ENCODE data around the gene CTBP2. TPM values are rescaled to one million over a fixed set of nuclear protein-coding genes. Genes with fewer than 3 reads are reported as not detected.
A peak's percentile ranks its signal among the peaks of the same experiment; 100 is the strongest.

Gene CTBP2
- total RNA-seq, 6 experiments from 2014 or later = 70.6 to 86.9 (median 78.8) TPM

DNA sequence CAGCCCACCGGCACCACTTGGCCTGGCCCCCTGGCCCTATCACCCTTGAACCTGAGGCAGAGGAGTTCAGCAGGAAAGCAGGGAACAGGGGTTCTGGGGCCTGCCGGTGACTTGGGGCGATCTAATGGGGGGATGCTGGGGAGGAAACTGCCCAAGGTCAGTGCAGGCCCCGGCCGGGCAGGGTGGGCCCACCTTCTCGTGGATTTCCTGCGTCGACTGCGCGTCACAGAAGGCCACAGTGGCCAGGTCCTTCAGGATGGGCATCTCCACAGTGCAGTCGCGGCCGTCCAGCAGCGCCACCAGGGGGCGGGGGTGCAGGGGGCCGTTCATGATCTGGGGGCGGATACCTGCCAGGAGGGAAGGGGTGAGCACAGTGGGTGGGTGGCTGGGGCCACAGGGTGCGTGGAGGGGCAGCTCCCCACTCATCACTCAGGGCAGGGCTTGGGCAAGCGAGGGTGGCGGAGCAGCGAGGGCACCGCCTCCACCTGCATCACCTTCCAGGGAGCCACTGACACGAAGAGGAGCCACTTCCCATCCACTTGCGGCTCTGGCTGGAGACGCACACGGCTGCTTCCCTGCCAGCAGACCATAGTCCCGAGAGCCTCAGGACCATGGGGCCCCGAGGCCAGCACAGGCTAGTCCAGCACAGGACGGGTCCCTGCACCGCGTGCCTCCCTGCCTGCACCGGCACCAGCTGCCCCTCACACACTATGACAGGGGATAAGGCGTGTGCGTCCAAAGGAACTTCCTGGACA is 157.0 kb downstream of the CTBP2 start:
- DNase-seq = no peak
- H3K4me1 Mint-ChIP-seq (ENCODE audit: low read depth) = peaks cover 41% of the 10 kb centered on the region
- H3K27ac Mint-ChIP-seq = no peak overlapping the region
- peaks cover 10% of the 10 kb centered on the region; the same call in 1 of the 2 replicates for H3K27me3 Mint-ChIP-seq (ENCODE audit: insufficient read depth)
- no peaks in the 10 kb centered on the region for H3K9me3 Mint-ChIP-seq
- peaks cover 7% of the 10 kb centered on the region; the same call in 1 of the 2 replicates for H3K36me3 Mint-ChIP-seq (ENCODE audit: low read depth)
- TF ChIP-seq, protein P1, sequence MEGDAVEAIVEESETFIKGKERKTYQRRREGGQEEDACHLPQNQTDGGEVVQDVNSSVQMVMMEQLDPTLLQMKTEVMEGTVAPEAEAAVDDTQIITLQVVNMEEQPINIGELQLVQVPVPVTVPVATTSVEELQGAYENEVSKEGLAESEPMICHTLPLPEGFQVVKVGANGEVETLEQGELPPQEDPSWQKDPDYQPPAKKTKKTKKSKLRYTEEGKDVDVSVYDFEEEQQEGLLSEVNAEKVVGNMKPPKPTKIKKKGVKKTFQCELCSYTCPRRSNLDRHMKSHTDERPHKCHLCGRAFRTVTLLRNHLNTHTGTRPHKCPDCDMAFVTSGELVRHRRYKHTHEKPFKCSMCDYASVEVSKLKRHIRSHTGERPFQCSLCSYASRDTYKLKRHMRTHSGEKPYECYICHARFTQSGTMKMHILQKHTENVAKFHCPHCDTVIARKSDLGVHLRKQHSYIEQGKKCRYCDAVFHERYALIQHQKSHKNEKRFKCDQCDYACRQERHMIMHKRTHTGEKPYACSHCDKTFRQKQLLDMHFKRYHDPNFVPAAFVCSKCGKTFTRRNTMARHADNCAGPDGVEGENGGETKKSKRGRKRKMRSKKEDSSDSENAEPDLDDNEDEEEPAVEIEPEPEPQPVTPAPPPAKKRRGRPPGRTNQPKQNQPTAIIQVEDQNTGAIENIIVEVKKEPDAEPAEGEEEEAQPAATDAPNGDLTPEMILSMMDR (IDR thresholded peaks at IDR 0.05) = peak; percentile 57
- H3K4me3 Mint-ChIP-seq = no peak overlapping the region

DNA sequence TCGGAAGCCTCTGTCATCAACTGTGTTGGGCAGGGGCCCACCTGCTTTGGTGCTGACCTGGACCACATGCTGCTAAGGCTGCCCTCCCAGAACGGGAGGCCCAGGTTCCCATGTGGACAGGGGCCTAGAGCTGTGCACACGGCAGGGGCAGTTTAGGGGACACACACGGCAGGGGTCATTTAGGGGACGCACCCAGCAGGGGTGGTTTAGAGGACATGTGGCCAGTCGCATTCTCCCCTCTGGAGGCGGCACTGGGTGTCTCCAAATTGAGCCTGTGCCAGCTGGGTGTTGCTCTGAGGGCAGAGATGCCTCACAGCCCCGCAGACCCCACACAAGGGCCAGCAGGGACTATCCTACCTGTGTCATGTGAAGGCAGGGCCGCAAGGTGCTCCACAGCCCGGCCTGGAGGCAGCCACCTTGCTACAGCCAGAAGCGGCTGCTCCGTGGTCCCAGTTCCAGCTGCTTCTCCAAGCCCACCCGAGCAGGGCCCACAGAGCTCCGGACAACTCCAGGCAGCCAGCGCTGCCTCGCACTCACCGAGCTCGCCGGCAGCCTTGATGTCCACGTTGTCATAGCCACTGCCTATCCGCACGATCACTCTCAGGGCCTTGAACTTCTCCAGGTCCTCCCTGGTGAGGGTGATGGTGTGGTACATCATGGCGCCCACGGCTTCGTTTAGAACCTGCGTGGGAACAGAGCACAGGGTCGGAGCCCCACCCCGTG is 157.8 kb downstream of the CTBP2 start:
- H3K4me1 Mint-ChIP-seq (ENCODE audit: low read depth) = peaks cover 34% of the 10 kb centered on the region
- TF ChIP-seq, protein P1 (IDR thresholded peaks at IDR 0.05) = no peak
- DNase-seq = no peak
- H3K9me3 Mint-ChIP-seq = no peaks in the 10 kb centered on the region
- no peak overlapping the region for H3K27ac Mint-ChIP-seq
- peaks cover 11% of the 10 kb centered on the region; the same call in 1 of the 2 replicates for H3K36me3 Mint-ChIP-seq (ENCODE audit: low read depth)
- H3K4me3 Mint-ChIP-seq = no peak overlapping the region
- H3K27me3 Mint-ChIP-seq (ENCODE audit: insufficient read depth) = peaks cover 10% of the 10 kb centered on the region; the same call in 1 of the 2 replicates

DNA sequence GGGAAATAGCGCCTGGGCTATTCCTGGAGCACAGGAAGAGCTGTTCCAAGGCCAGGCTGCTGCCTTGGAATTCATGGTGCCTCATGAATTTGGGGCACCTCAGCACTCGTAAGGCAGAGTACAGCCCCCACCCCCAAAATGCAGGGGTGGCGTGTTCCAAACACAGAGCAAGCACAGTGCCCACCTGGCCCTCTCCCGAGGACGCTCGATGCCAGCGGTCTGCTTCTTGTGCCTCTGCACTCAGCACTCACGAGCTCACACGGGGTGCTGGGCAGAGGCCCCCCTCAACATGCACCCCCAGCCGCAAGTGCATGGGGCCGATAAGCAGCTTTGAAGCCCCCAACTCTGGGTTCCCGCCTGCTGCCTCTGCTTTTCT is 158.3 kb downstream of the CTBP2 start:
- TF ChIP-seq, protein P1 (IDR thresholded peaks at IDR 0.05) = no peak
- no peak for DNase-seq
- H3K9me3 Mint-ChIP-seq = no peaks in the 10 kb centered on the region
- no peak overlapping the region for H3K4me3 Mint-ChIP-seq
- peaks cover 15% of the 10 kb centered on the region; the same call in 1 of the 2 replicates for H3K36me3 Mint-ChIP-seq (ENCODE audit: low read depth)
- peaks cover 12% of the 10 kb centered on the region for H3K27me3 Mint-ChIP-seq (ENCODE audit: insufficient read depth)
- H3K27ac Mint-ChIP-seq = no peak overlapping the region; the same call in 1 of the 2 replicates
- peaks cover 28% of the 10 kb centered on the region for H3K4me1 Mint-ChIP-seq (ENCODE audit: low read depth)

DNA sequence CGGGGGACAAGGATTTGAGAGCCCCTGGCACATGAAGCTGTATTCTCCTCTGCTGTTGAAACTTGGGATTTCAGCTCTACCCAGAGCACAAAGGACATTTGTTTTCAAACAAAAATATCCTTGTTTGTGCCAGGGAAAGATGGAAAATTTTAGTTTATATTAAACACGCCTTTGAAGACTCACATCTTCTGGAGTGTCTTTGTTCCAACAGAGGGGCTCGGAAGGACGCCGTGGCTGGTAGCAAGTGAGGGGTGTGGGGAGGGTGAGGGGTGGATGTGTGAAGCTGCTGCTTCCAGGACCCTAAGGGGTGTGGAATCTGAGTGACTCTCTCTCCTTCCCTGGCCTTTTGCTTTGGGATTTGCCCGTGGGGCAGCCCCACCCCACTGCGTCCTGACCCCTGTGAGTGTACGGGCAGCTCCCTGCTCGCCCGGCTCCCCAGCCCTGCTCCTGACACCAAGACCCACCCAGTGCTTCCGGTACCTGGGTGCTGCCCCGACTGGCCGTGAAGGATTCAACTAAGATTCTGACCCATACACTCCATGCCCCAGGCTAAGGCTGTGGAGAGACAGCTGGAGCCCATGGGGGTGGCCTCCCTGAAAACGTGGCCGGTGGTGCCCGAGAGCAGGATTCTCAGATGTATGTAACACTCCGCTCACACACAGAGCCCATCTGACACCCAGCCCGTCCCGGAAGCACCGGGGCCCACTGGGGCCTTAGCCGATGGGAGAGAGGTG is 158.9 kb downstream of the CTBP2 start:
- Mint-ChIP-seq H3K4me3 (no peak overlapping the region), H3K9me3 (no peaks in the 10 kb centered on the region), H3K4me1 (ENCODE audit: low read depth) (peaks cover 22% of the 10 kb centered on the region), H3K27ac (peak overlapping the region; percentile 24), H3K27me3 (ENCODE audit: insufficient read depth) (peaks cover 12% of the 10 kb centered on the region), H3K36me3 (ENCODE audit: low read depth) (peaks cover 15% of the 10 kb centered on the region; the same call in 1 of the 2 replicates)
- TF ChIP-seq, protein P1 (IDR thresholded peaks at IDR 0.05) = no peak
- no peak for DNase-seq
